Chondrocyte (in vitro differentiated cells): ENCODE results near the gene UBL5. TPM values are rescaled to one million over a fixed set of nuclear protein-coding genes. Genes with fewer than 3 reads are reported as not detected.
A peak's percentile ranks its signal among the peaks of the same experiment; 100 is the strongest.
"Not testable (repeated sequence)": the region's sequence is repeated elsewhere in the genome, so short reads cannot be mapped to it uniquely, and the experiment has no call there.

Experiments
- DNase-seq: peaks from one replicate; pipeline ENCODE4 v3.0.0; 2021; ENCODE audit warnings: mixed read lengths, low spot score
- H3K27ac Mint-ChIP-seq: one replicate; pipeline ENCODE4 v1.8.0; 2021; ENCODE audit warnings: mild to moderate bottlenecking, moderate library complexity, mixed read lengths; ENCODE audit not compliant: unreplicated experiment
- H3K27me3 Mint-ChIP-seq: 2 replicates; pipeline ENCODE4 v1.8.0; 2021; ENCODE audit warnings: low read depth, mixed read lengths
- H3K36me3 Mint-ChIP-seq: 2 replicates; pipeline ENCODE4 v1.8.0; 2021; ENCODE audit warnings: low read depth, mixed read lengths
- H3K4me1 Mint-ChIP-seq: 2 replicates; pipeline ENCODE4 v1.8.0; 2021; ENCODE audit warnings: low read depth, mild to moderate bottlenecking, mixed read lengths
- H3K4me3 Mint-ChIP-seq: one replicate; pipeline ENCODE4 v1.8.0; 2021; ENCODE audit warnings: mild to moderate bottlenecking, moderate library complexity, mixed read lengths; ENCODE audit not compliant: unreplicated experiment
- H3K9me3 Mint-ChIP-seq: 2 replicates; pipeline ENCODE4 v1.8.0; 2021; ENCODE audit warnings: low read depth, mixed read lengths
- CTCF ChIP-seq: fragments of 200-600 bp; sonication (generic); IDR thresholded peaks from 2 replicates; pipeline ENCODE4 v1.5.0; 2021; ENCODE audit warnings: antibody characterized with exemption, mild to moderate bottlenecking, moderate library complexity
- total RNA-seq: library from RNA; stranded (reverse); gene quantifications from 3 replicates; pipeline ENCODE4 v1.2.1, GENCODE V29; 2021

Gene UBL5
- total RNA-seq, 1 donor from 2014 or later: 265 TPM

DNA sequence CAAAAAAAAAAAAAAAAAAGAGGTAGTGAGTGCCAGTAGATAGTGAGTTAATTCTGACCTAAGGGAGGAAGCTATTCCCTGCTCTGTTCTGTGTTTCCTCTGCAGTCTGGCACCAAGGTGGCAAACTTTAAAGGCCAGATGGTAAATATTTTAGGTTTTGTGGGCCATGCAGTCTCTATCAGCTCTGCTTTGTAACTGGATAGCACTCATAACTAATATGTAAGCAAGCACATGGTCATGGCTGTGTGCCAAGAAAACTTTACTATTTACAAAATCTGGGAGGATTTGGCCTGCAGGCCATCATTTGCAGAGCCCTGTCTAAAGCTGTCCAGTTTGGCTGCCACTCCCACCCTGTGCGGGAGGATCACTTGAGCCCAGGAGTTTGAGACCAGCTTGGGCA, 11.7 kb downstream of the UBL5 start:
- no peak overlapping the region for H3K27ac Mint-ChIP-seq
- peaks cover 12% of the 10 kb centered on the region for H3K4me1 Mint-ChIP-seq
- H3K36me3 Mint-ChIP-seq: peaks cover 17% of the 10 kb centered on the region
- no peak for TF ChIP-seq CTCF
- no peak for DNase-seq
- H3K9me3 Mint-ChIP-seq: no peaks in the 10 kb centered on the region
- no peaks in the 10 kb centered on the region for H3K27me3 Mint-ChIP-seq
- H3K4me3 Mint-ChIP-seq: no peak overlapping the region

DNA sequence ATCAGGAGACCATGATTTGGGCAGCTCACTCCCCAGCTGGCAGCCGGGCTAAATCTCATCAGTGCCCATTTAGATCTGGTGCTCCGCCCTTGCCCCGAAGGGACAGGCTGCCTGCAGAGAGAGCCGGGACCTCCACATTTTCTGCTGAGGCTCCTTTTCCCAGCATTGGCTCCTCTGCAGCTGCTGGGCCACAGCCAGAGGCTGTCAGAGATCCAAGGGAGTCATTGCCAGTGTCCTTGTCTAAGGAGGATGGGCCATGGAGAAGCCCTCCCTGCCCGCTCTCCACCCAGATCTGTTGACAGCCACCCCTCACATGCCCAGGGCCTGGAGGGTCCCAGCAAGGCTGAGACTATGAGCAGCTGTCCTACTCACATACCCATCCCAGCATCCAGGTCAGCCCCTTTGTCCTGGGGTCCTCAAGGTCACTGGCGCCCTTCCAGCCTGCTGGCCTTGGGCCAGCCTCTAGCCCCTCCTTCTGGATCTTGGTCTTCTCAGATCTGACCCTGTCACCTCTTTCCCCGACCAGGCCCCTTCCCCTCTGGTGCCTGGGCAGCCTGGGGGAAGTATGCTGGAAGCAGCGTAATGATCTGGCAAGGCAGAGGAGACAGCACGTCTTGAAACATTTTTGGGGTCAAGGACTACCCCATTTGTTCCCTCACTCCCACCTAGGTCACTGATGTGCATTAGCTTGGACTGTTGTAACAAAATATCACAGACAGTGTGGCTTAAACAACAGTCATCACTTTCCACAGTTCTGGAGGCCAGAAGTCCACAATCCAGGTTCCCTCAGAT, 15.3 kb downstream of the UBL5 start:
- H3K27ac Mint-ChIP-seq: no peak overlapping the region
- H3K4me3 Mint-ChIP-seq: no peak overlapping the region

DNA sequence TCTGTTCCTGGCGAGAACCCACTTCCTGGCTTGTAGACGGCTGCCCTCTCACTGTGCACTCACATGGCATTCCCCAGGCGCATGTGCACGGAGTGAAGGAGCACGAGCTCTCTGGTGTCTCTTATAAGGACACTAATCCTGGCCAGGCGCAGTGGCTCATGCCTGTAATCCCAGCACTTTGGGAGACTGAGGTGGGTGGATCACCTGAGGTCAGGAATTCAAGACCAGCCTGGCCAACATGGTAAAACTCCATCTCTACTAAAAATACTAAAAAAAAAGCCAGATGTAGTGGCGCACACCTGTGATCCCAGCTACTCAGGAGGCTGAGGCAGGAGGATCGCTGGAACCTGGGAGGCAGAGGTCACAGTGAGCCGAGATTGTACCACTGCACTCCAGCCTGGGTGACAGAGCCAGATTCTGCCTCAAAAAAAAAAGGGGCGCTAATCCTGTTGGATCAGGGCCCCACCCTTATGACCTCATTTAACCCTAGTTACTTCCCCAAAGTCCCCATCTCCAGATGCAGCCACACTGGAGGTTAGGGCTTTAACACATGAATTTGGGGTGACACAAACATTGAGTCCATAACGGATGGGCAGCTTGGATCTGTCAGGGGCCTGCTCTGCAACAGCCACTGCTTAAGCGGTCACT, 16.0 kb downstream of the UBL5 start:
- Mint-ChIP-seq H3K4me1 (peaks cover 14% of the 10 kb centered on the region), H3K36me3 (peaks cover 21% of the 10 kb centered on the region)
- not testable (repeated sequence) for H3K27ac Mint-ChIP-seq, H3K27me3 Mint-ChIP-seq, H3K4me3 Mint-ChIP-seq, DNase-seq, H3K9me3 Mint-ChIP-seq

More for the DNA sequence above, 15.3 kb downstream of the UBL5 start:
- peaks cover 21% of the 10 kb centered on the region for H3K36me3 Mint-ChIP-seq
- H3K27me3 Mint-ChIP-seq: no peaks in the 10 kb centered on the region
- H3K4me1 Mint-ChIP-seq: peaks cover 14% of the 10 kb centered on the region
- TF ChIP-seq CTCF: no peak
- no peak for DNase-seq
- H3K9me3 Mint-ChIP-seq: no peaks in the 10 kb centered on the region

DNA sequence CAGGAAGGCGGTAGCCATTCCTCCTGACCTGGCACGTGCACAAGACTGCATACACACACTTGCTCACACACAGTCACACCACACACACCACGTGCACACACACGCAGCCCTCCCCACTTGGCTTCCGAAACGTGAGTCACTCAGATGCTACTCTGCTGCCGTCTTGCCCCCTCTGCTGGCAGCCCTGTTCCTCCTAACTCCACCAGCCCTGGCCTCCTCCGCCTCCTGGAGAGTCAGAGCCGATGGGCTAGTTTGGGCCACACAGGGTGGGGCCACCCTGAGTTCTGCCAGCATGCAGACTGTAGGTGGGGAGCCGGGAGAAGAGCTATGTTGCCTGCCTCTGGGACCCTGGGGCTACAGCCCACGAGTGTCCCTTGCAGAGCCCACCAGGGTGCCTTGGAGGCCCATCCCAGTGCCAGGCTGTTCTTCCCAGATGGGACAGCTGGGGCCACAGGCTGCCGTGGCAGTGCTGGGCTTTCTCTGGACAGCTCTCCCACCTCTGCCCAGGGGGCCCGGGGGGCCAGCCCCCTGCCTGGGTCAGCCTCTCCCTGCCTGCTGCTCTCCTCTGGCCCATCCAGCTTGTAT, 19.5 kb downstream of the UBL5 start:
- Mint-ChIP-seq H3K36me3 (peaks cover 12% of the 10 kb centered on the region), H3K4me1 (peaks cover 14% of the 10 kb centered on the region), H3K27me3 (no peaks in the 10 kb centered on the region), H3K9me3 (no peaks in the 10 kb centered on the region), H3K27ac (peak overlapping the region; percentile 87), H3K4me3 (no peak overlapping the region)
- TF ChIP-seq CTCF: peak; percentile 84
- peak; percentile 90 for DNase-seq

- no peak overlapping the region for H3K27ac Mint-ChIP-seq
Observed at GRCh38 chr19:9848060-9848459, 20.3 kb downstream of the UBL5 start.

More at GRCh38 chr19:9848060-9848459, 20.3 kb downstream of the UBL5 start:
- no peak for DNase-seq
- peaks cover 19% of the 10 kb centered on the region for H3K4me1 Mint-ChIP-seq
- peak; percentile 75 for TF ChIP-seq CTCF
- H3K36me3 Mint-ChIP-seq: peaks cover 10% of the 10 kb centered on the region
- no peaks in the 10 kb centered on the region for H3K27me3 Mint-ChIP-seq
- no peaks in the 10 kb centered on the region for H3K9me3 Mint-ChIP-seq
- H3K4me3 Mint-ChIP-seq: no peak overlapping the region
